SJSA1 (cell line): ENCODE measurements around the gene METTL5. TPM values are rescaled to one million over a fixed set of nuclear protein-coding genes. Genes with fewer than 3 reads are reported as not detected.
A peak's percentile ranks its signal among the peaks of the same experiment; 100 is the strongest.
"Not testable (repeated sequence)": the region's sequence is repeated elsewhere in the genome, so short reads cannot be mapped to it uniquely, and the experiment has no call there.

ENCODE experiments used
- DNase-seq, 2 experiments: peaks; one replicate each; pipeline ENCODE4 v3.0.0-alpha.2; 2015 to 2020; ENCODE audit warnings: low spot score in 2 of 2, low read depth in 1 of 2
- H3K27ac ChIP-seq: fragments of 250-450 bp; sonication (Bioruptor Pico); 2 replicates; pipeline ENCODE4 v1.5.1; 2020; ENCODE audit warnings: mild to moderate bottlenecking, moderate library complexity
- H3K27me3 ChIP-seq: fragments of 250-450 bp; sonication (Bioruptor Pico); replicated peaks from 2 replicates; pipeline ENCODE4 v1.5.1; 2020; ENCODE audit warnings: mild to moderate bottlenecking, moderate library complexity
- H3K36me3 ChIP-seq: fragments of 250-450 bp; sonication (Bioruptor Pico); 2 replicates; pipeline ENCODE4 v1.5.1; 2020; ENCODE audit warnings: mild to moderate bottlenecking
- H3K4me1 ChIP-seq: fragments of 250-450 bp; sonication (Bioruptor Pico); replicated peaks from 2 replicates; pipeline ENCODE4 v1.6.1; 2021; ENCODE audit warnings: mild to moderate bottlenecking
- H3K4me3 ChIP-seq: fragments of 250-450 bp; sonication (Bioruptor Pico); 2 replicates; pipeline ENCODE4 v1.5.1; 2020; ENCODE audit warnings: mild to moderate bottlenecking
- H3K9me3 ChIP-seq: fragments of 250-450 bp; sonication (Bioruptor Pico); replicated peaks from 2 replicates; pipeline ENCODE4 v1.5.1; 2020; ENCODE audit warnings: mild to moderate bottlenecking
- total RNA-seq: library from RNA; depleted of rRNA; stranded (reverse); fragments of >200 nt; shearing (Covaris generic); gene quantifications from 2 replicates; pipeline ENCODE4 v1.2.3, GENCODE V29; 2014; rRNA removed

METTL5 gene
- total RNA-seq = 81.2 and 120 TPM in 2 replicates

DNA sequence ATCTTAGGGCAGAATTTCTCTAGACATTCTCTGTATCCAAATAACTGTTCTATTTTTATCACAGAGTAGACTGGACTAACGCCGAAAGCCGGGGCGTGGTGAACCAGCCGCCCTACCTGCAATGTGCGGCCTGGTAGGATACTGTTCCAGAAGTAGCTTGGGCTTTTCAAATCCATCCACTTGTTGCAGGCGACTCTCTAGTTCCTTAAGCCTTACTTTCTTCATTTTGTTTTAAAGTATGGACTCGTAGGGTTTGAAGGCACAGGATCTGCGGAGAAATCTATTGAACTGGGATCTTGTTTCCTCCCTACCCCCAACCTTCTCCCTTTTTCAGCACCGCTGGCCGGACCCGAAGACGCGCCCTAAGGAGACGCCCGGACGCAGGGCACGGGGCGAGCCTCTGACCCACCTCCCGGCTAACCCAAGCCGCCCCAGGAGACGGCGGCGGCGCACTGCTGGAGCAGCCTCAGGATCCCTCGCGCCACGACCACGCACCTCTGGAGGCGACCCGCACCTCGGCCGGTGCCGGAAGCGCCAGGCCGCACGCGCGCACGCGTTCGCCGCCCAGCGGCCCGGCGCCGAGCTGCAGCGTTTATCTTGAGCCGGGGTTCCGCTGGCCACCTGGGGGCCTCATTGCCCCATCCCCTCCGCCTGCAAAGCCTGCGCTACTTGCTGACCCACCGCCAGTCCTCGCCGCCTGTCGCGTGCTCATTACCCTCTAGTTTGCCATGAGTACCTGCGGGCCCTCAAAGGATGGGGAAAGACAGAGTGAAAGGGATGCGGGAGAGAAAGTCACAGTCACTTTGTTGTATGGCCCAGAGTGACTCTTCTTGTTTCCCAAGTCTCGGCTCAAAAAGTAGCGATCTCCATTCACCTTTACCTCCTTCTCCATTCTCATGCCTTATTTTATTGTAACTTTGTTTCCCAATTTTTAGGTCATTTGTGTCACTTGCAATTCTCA, at the start of gene METTL5:
Gene METTL5, minus strand, starts transcription at position 533 of the 961 bp plus-strand sequence. Its CDS starts 308 bp downstream, at position 225.
- H3K27me3 ChIP-seq = no peaks in the 10 kb centered on the region
- 0 out of 2 replicates have a peak, but pooled peaks cover 4% of the 10 kb centered on the region for H3K9me3 ChIP-seq
- H3K4me3 ChIP-seq = peak within 1 kb of the TSS; percentile 69
- H3K36me3 ChIP-seq = peaks cover 9% of the 10 kb centered on the region
- peak; percentile 79 to 81 for DNase-seq
- H3K4me1 ChIP-seq = peaks cover 34% of the 10 kb centered on the region
- H3K27ac ChIP-seq = peak within 1 kb of the TSS; percentile 41; the same call in 1 of the 2 replicates

- no peaks in the 10 kb centered on the region for H3K27me3 ChIP-seq
- DNase-seq = no peak
- H3K4me3 ChIP-seq = no peak overlapping the region
- peaks cover 3% of the 10 kb centered on the region for H3K36me3 ChIP-seq
- H3K4me1 ChIP-seq = no peaks in the 10 kb centered on the region
- H3K27ac ChIP-seq = no peak overlapping the region
- H3K9me3 ChIP-seq = no peaks in the 10 kb centered on the region
Observed at GRCh38 chr2:169871994-169872393, 47.3 kb upstream of the METTL5 start.

- H3K36me3 ChIP-seq, H3K27me3 ChIP-seq, H3K9me3 ChIP-seq, DNase-seq, H3K27ac ChIP-seq, H3K4me3 ChIP-seq, H3K4me1 ChIP-seq: not testable (repeated sequence)
Observed at GRCh38 chr2:169871369-169871768, 46.7 kb upstream of the METTL5 start.

GRCh38 chr2:169868951-169869350, 44.2 kb upstream of the METTL5 start:
- H3K27ac ChIP-seq = no peak overlapping the region
- H3K27me3 ChIP-seq = no peaks in the 10 kb centered on the region
- DNase-seq = no peak
- H3K9me3 ChIP-seq = no peaks in the 10 kb centered on the region
- no peaks in the 10 kb centered on the region for H3K36me3 ChIP-seq
- H3K4me1 ChIP-seq = no peaks in the 10 kb centered on the region
- no peak overlapping the region for H3K4me3 ChIP-seq

GRCh38 chr2:169867579-169867978, 42.9 kb upstream of the METTL5 start:
- DNase-seq = no peak
- Histone ChIP-seq H3K27me3 (no peaks in the 10 kb centered on the region), H3K4me3 (no peak overlapping the region), H3K9me3 (no peaks in the 10 kb centered on the region), H3K36me3 (no peaks in the 10 kb centered on the region), H3K4me1 (no peaks in the 10 kb centered on the region), H3K27ac (no peak overlapping the region)

GRCh38 chr2:169866230-169866629, 41.5 kb upstream of the METTL5 start:
- H3K4me1 ChIP-seq, H3K27ac ChIP-seq, H3K27me3 ChIP-seq, H3K36me3 ChIP-seq, H3K9me3 ChIP-seq, DNase-seq, H3K4me3 ChIP-seq: not testable (repeated sequence)

- Histone ChIP-seq H3K27me3 (no peaks in the 10 kb centered on the region), H3K36me3 (0 out of 2 replicates have a peak, but pooled peaks cover 5% of the 10 kb centered on the region), H3K27ac (no peak overlapping the region), H3K4me3 (no peak overlapping the region), H3K4me1 (no peaks in the 10 kb centered on the region), H3K9me3 (no peaks in the 10 kb centered on the region)
- no peak for DNase-seq
Observed at GRCh38 chr2:169865492-169865891, 40.8 kb upstream of the METTL5 start.

- H3K4me1 ChIP-seq = no peaks in the 10 kb centered on the region
- H3K9me3 ChIP-seq = no peaks in the 10 kb centered on the region
- H3K36me3 ChIP-seq = 0 out of 2 replicates have a peak, but pooled peaks cover 5% of the 10 kb centered on the region
- no peak for DNase-seq
- no peaks in the 10 kb centered on the region for H3K27me3 ChIP-seq
- H3K4me3 ChIP-seq = no peak overlapping the region
- no peak overlapping the region for H3K27ac ChIP-seq
Observed at GRCh38 chr2:169862816-169863215, 38.1 kb upstream of the METTL5 start.

DNA sequence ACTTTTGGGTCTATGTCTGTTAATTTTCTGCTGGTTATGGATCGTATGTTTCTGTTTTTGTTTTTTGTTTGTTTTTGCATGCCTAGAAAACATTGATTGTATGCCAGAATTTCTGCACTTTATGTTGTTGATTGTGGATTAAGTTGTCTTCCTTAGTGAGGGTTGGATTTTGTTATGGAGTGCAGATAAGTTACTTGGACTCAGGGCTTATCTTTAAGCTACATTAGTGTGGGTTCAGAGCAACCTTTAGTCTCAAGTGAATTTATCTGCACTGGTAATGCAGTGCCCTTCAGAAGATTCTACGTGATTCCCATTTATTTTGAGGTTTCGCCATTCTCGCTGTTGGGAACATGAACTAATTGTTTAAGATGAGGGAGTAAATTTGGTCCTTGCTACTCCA, 35.4 kb upstream of the METTL5 start:
- H3K27ac ChIP-seq = no peak overlapping the region
- no peaks in the 10 kb centered on the region for H3K27me3 ChIP-seq
- DNase-seq = no peak
- H3K9me3 ChIP-seq = no peaks in the 10 kb centered on the region
- 0 out of 2 replicates have a peak, but pooled peaks cover 5% of the 10 kb centered on the region for H3K36me3 ChIP-seq
- H3K4me3 ChIP-seq = no peak overlapping the region
- H3K4me1 ChIP-seq = no peaks in the 10 kb centered on the region

GRCh38 chr2:169859423-169859822, 34.7 kb upstream of the METTL5 start:
- no peak for DNase-seq
- no peaks in the 10 kb centered on the region for H3K4me1 ChIP-seq
- H3K27me3 ChIP-seq = no peaks in the 10 kb centered on the region
- H3K27ac ChIP-seq = no peak overlapping the region
- H3K36me3 ChIP-seq = 0 out of 2 replicates have a peak, but pooled peaks cover 5% of the 10 kb centered on the region
- no peaks in the 10 kb centered on the region for H3K9me3 ChIP-seq
- no peak overlapping the region for H3K4me3 ChIP-seq

DNA sequence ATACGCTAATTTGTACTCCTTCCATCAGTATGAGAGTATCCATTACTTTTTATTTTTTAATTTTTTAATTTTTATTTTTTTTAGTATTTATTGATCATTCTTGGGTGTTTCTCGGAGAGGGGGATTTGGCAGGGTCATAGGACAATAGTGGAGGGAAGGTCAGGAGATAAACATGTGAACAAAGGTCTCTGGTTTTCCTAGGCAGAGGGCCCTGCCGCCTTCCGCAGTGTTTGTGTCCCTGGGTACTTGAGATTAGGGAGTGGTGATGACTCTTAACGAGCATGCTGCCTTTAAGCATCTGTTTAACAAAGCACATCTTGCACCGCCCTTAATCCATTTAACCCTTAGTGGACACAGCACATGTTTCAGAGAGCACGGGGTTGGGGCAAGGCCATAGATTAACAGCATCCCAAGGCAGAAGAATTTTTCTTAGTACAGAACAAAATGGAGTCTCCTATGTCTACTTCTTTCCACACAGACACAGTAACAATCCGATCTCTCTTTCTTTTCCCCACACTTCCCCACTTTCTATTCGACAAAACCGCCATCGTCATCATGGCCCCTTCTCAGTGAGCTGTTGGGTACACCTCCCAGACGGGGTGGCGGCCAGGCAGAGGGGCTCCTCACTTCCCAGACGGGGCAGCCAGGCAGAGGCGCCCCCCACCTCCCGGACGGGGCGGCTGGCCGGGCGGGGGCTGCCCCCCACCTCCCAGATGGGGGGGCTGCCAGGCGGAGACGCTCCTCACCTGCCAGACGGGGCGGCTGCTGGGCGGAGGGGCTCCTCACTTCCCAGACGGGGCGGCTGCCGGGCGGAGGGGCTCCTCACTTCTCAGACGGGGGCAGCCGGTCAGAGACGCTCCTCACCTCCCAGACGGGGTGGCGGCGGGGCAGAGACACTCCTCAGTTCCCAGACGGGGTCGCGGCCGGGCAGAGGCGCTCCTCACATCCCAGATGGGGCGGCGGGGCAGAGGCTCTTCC, 30.9 kb upstream of the METTL5 start:
- H3K4me1 ChIP-seq, DNase-seq, H3K9me3 ChIP-seq, H3K27me3 ChIP-seq, H3K4me3 ChIP-seq, H3K36me3 ChIP-seq, H3K27ac ChIP-seq: not testable (repeated sequence)

DNA sequence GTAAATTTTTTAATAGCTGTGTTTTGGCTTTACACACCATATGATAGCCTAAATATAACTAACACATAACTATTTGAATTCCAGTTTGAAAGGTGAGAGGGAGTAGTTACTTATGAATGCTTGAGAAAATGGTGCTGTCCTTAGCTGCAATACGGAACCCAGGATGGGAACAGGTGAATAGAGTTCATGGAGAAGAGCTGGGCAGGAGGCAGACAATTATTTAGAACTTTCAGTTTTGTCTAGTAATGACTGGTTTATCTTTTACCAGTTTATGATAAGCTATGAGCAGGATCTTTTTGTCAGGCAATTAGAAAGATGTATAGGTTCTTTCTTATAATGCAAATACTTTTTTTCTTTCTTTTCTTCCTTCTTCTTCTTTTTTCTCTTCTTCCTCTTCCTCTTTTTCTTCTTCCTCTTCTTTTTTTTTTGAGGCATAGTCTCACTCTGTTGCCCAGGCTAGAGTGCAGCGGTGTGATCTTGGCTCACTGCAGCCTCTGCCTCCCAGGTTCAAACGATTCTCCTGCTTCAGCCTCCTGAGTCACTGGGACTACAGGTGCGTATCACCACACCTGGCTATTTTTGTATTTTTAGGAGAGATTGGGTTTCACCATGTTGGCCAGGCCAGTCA, 28.4 kb upstream of the METTL5 start:
- peaks cover 11% of the 10 kb centered on the region for H3K36me3 ChIP-seq
- H3K9me3 ChIP-seq = no peaks in the 10 kb centered on the region
- no peaks in the 10 kb centered on the region for H3K4me1 ChIP-seq
- no peak overlapping the region for H3K4me3 ChIP-seq
- no peaks in the 10 kb centered on the region for H3K27me3 ChIP-seq
- no peak for DNase-seq
- no peak overlapping the region for H3K27ac ChIP-seq

DNA sequence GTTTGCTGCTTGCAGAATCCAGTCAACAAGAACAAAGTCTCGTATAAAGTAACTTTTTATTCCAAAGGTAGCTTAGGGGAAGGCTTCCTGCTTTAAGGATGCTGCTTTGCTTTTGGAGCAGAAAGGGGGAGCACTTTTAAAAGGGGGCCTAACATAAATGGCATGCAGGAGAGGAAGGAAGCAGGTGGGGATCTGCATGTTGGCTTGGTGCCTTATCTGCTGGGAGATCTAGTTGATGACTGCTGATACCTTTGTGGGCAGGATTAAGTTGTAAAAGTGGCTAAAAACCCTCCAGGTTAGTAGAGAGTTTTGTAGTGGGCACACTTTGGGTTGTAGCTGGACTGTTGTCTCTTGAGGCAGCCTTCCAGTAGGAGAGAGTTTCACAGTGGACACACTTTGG, 25.0 kb upstream of the METTL5 start:
- Histone ChIP-seq H3K4me3 (no peak overlapping the region), H3K4me1 (no peaks in the 10 kb centered on the region), H3K9me3 (no peaks in the 10 kb centered on the region), H3K27me3 (no peaks in the 10 kb centered on the region), H3K27ac (no peak overlapping the region), H3K36me3 (peaks cover 11% of the 10 kb centered on the region)
- no peak for DNase-seq
